ENCODE results near the gene POU4F2. TPM values are rescaled to one million over a fixed set of nuclear protein-coding genes. Genes with fewer than 3 reads are reported as not detected.

The POU4F2 gene
- total RNA-seq, 1 experiment from 2014 or later, result not detected

GRCh38 chr4:146646593-146647325 lies 8.1 kb downstream of the POU4F2 start:
- H3K27me3 ChIP-seq (ENCODE audit: insufficient read depth, low read length), result peaks cover 32% of the 10 kb centered on the region
- H3K9me2 ChIP-seq (ENCODE audit: insufficient read depth), result no peaks in the 10 kb centered on the region; the same call in 1 of the 2 replicates
- no peaks in the 10 kb centered on the region for H3K4me1 ChIP-seq (ENCODE audit: control insufficient read depth in 1 of 2, insufficient read depth in 2 of 2, low read length in 2 of 2)
- no peak overlapping the region for H3K4me3 ChIP-seq (replicated peaks in 1 of 2; ENCODE audit: low read depth in 1 of 2, low read length in 2 of 2)
- H3K4me2 ChIP-seq (ENCODE audit: low read length), result no peak overlapping the region
- no peaks in the 10 kb centered on the region for H3K79me2 ChIP-seq (ENCODE audit: insufficient read depth, low read length)
- H3K9ac ChIP-seq (ENCODE audit: low read length), result no peak overlapping the region
- ChIA-PET POLR2A (no interaction called here), RAD21 (ENCODE audit: low non-redundant PET in 1 of 2, low total read pairs in 2 of 2, uncharacterized antibody in 2 of 2, unreplicated experiment in 2 of 2) (no interaction called here), CTCF (no interaction called here)
- no peak for DNase-seq (ENCODE audit: low read depth, low spot score)
- no peak overlapping the region for H2AFZ ChIP-seq (ENCODE audit: low read depth, low read length, poor library complexity, severe bottlenecking)
- no peaks in the 10 kb centered on the region for H3K36me3 ChIP-seq (ENCODE audit: control insufficient read depth in 1 of 2, insufficient read depth in 2 of 2, low read length in 2 of 2)
- no TSS peak for BruUV-seq (replicated peaks)
- no peaks in the 10 kb centered on the region for H3K9me3 ChIP-seq (ENCODE audit: control insufficient read depth in 1 of 2, insufficient read depth in 1 of 2, low read depth in 1 of 2, low read length in 2 of 2)
- ATAC-seq, result no peak
- no peak overlapping the region for H3K27ac ChIP-seq (ENCODE audit: low read depth, low read length)
- TF ChIP-seq RAD21 (IDR thresholded peaks at IDR 0.05; ENCODE audit: low read depth) (no peak), YY1 (IDR thresholded peaks at IDR 0.05; ENCODE audit: extremely low read depth, insufficient replicate concordance, low read depth, low read length) (no peak), ATF3 (IDR thresholded peaks at IDR 0.05) (no peak), ELF1 (IDR thresholded peaks at IDR 0.05; ENCODE audit: borderline replicate concordance, low read depth) (no peak), CBX3 (IDR thresholded peaks at IDR 0.05; ENCODE audit: low read depth) (no peak)
- no peaks in the 10 kb centered on the region for H4K20me1 ChIP-seq (ENCODE audit: insufficient read depth)
- intact Hi-C loops (cut with micrococcal nuclease), result no loop called here

GRCh38 chr4:146647615-146648460 lies 9.1 kb downstream of the POU4F2 start:
- H3K4me1 ChIP-seq (ENCODE audit: control insufficient read depth in 1 of 2, insufficient read depth in 2 of 2, low read length in 2 of 2), result no peaks in the 10 kb centered on the region
- peaks cover 36% of the 10 kb centered on the region for H3K27me3 ChIP-seq (ENCODE audit: insufficient read depth, low read length)
- H4K20me1 ChIP-seq (ENCODE audit: insufficient read depth), result no peaks in the 10 kb centered on the region
- no peak overlapping the region for H3K27ac ChIP-seq (ENCODE audit: low read depth, low read length)
- H3K36me3 ChIP-seq (ENCODE audit: control insufficient read depth in 1 of 2, insufficient read depth in 2 of 2, low read length in 2 of 2), result no peaks in the 10 kb centered on the region
- no peak overlapping the region for H3K4me2 ChIP-seq (ENCODE audit: low read length)
- intact Hi-C loops (cut with micrococcal nuclease), result no loop called here
- RAD21 ChIA-PET (ENCODE audit: low non-redundant PET in 1 of 2, low total read pairs in 2 of 2, uncharacterized antibody in 2 of 2, unreplicated experiment in 2 of 2), result no interaction called here
- no peaks in the 10 kb centered on the region; the same call in 1 of the 2 replicates for H3K9me2 ChIP-seq (ENCODE audit: insufficient read depth)
- no peak overlapping the region for H3K9ac ChIP-seq (ENCODE audit: low read length)
- H3K79me2 ChIP-seq (ENCODE audit: insufficient read depth, low read length), result no peaks in the 10 kb centered on the region
- H3K9me3 ChIP-seq (ENCODE audit: control insufficient read depth in 1 of 2, insufficient read depth in 1 of 2, low read depth in 1 of 2, low read length in 2 of 2), result no peaks in the 10 kb centered on the region
- POLR2A ChIA-PET, result no interaction called here
- CTCF ChIA-PET, result no interaction called here
- no peak overlapping the region for H2AFZ ChIP-seq (ENCODE audit: low read depth, low read length, poor library complexity, severe bottlenecking)
- ATAC-seq, result no peak
- BruUV-seq (replicated peaks), result no TSS peak
- no peak overlapping the region for H3K4me3 ChIP-seq (replicated peaks in 1 of 2; ENCODE audit: low read depth in 1 of 2, low read length in 2 of 2)
- DNase-seq (ENCODE audit: low read depth, low spot score), result no peak
- no peak for TF ChIP-seq SP1 (IDR thresholded peaks at IDR 0.05; ENCODE audit: low read depth)
- no peak for TF ChIP-seq EZH2phosphoT487 (IDR thresholded peaks at IDR 0.05; ENCODE audit: borderline replicate concordance)
- no peak for TF ChIP-seq REST (IDR thresholded peaks at IDR 0.05; ENCODE audit: low read depth)
- no peak for TF ChIP-seq CEBPB (IDR thresholded peaks at IDR 0.05; ENCODE audit: low read depth)
- TF ChIP-seq ZBTB33 (IDR thresholded peaks at IDR 0.05; ENCODE audit: extremely low read depth, insufficient replicate concordance, low read length), result no peak
- TF ChIP-seq POLR2AphosphoS5 (IDR thresholded peaks at IDR 0.05; ENCODE audit: low read depth, low read length), result no peak
- no peak for TF ChIP-seq FOSL1 (IDR thresholded peaks at IDR 0.05; ENCODE audit: low read depth)
- no peak for TF ChIP-seq ZNF274 (IDR thresholded peaks at IDR 0.05; ENCODE audit: low read depth, low read length)

Data from HCT116 (cell line).